Measurements from ENCODE around the gene ARHGEF39.

Gene ARHGEF39

DNA sequence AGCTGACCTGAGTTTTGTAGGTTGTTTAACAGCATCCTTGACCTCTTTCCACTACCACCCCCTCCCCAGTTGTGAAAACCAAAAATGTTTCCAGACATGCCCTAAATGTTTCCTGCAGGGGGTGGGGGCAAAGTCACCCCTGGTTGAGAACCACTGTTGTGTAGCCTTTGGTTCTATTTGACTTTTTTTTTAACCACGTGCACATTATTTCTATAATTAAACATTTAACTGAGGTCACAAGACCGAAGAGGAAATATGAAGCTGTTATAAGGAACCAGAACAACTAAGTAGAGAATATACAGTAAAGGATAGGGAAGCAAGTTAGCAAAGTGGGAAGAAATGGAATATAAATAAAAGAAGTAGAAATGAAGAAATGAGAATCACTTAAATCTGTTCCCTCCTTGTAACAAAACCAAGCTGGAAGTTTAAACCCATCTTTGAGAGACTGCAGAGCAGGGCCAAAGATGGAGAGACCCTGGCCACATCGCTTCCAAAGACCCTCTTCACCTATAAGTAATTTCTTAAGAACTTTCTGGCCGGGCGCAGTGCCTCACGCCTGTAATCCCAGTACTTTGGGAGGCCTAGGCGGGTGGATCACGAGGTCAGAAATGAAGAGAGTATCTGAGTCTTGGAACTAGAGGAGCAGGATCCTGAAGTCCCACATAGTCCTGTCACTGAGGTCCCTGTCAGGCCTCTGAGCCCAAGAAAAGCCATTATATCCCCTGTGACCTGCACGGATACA, 28.7 kb downstream of the ARHGEF39 start:
- DNase-seq (ENCODE audit: extremely low read depth, low read depth) = no peak
- TF ChIP-seq, protein P1, sequence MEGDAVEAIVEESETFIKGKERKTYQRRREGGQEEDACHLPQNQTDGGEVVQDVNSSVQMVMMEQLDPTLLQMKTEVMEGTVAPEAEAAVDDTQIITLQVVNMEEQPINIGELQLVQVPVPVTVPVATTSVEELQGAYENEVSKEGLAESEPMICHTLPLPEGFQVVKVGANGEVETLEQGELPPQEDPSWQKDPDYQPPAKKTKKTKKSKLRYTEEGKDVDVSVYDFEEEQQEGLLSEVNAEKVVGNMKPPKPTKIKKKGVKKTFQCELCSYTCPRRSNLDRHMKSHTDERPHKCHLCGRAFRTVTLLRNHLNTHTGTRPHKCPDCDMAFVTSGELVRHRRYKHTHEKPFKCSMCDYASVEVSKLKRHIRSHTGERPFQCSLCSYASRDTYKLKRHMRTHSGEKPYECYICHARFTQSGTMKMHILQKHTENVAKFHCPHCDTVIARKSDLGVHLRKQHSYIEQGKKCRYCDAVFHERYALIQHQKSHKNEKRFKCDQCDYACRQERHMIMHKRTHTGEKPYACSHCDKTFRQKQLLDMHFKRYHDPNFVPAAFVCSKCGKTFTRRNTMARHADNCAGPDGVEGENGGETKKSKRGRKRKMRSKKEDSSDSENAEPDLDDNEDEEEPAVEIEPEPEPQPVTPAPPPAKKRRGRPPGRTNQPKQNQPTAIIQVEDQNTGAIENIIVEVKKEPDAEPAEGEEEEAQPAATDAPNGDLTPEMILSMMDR (IDR thresholded peaks at IDR 0.05; ENCODE audit: low read depth, low read length) = no peak

DNA sequence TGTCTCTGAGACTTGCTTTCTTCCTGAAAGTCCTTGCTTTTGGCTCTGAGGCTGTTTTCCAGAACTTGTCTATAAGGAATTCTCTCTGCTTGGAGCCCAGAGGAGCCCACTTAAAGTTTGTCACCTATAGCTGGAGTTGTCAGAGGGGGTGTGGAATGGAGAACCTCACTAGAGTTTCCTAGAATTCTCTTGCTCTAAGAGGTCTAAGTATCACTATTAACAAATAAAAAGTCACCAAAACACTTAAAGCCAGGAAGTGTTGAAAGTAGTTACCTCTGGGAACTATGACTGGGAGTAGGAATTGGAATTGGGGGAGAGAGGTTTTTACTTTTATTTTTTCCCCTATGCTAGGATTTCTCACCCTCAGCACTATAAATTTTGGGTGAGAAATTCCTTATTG, 29.3 kb downstream of the ARHGEF39 start:
- TF ChIP-seq, protein P1 (IDR thresholded peaks at IDR 0.05; ENCODE audit: low read depth, low read length) = no peak
- DNase-seq (ENCODE audit: extremely low read depth, low read depth) = no peak

DNA sequence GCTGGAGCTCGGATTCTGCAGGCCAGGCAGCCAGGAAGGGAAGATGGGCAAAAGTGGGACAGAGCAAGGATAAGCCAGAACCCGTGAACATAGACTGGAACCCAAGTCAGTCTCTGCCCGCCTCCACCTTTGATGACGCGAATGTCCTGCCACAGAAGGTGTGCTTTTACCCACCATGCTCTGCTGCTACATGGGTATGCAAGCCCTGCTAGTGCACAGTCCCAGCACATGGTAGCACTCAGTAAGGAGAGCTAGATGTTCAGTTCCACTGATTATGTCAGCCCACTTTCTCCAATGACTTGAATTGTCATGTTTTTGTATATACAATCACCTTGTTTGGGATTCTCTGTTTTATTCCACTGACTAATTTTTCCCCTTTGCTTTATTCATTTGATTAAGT, 35.4 kb downstream of the ARHGEF39 start:
- DNase-seq (ENCODE audit: extremely low read depth, low read depth) = no peak
- TF ChIP-seq, protein P1 (IDR thresholded peaks at IDR 0.05; ENCODE audit: low read depth, low read length) = no peak

DNA sequence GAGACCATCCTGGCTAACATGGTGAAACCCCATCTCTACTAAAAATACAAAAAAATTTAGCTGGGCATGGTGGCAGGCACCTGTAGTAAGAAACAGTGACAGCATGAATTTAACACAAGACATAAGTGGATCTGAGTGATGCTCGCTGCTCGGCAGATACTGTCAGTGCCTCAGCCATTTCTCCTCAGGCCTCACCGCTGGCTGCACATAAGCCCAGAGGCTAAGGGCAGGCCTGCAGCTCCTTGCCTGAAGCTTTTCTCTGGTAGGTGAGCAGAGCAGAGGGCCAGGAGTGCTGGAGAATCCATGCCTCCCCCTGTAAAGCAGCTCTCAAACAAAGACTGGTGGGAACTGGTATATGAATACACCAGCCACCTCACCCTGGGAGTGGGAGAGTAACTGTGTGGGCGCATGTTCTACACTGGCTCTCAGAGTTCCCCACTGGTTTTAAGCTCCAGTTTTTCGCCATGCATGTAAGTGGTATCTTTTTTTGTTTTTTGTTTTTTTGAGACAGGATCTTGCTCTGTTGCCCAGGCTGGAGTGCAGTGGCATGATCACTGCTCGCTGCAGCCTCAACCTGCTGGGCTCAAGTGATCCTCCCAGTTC, 36.5 kb downstream of the ARHGEF39 start:
- DNase-seq (ENCODE audit: extremely low read depth, low read depth) = no peak
- TF ChIP-seq, protein P1 (IDR thresholded peaks at IDR 0.05; ENCODE audit: low read depth, low read length) = no peak

DNA sequence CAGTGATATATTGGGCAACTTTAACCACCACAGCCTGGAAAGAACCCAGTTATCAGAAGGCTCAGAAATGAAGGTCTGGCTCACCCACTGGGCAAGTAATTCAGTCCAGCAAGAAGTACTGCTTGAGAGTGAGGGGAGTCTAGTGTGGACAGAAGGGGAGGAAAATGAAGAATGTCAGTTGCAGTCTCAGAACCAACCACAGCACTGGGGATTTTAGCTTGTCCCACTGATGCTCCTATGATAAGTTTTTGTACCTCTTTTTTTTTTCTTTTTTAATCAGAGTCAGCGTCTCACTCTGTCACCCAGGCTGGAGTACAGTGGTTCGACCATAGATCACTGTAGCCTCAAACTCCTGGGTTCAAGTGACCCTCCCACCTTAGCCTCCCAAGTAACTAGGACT, 37.4 kb downstream of the ARHGEF39 start:
- DNase-seq (ENCODE audit: extremely low read depth, low read depth) = no peak
- TF ChIP-seq, protein P1 (IDR thresholded peaks at IDR 0.05; ENCODE audit: low read depth, low read length) = no peak

DNA sequence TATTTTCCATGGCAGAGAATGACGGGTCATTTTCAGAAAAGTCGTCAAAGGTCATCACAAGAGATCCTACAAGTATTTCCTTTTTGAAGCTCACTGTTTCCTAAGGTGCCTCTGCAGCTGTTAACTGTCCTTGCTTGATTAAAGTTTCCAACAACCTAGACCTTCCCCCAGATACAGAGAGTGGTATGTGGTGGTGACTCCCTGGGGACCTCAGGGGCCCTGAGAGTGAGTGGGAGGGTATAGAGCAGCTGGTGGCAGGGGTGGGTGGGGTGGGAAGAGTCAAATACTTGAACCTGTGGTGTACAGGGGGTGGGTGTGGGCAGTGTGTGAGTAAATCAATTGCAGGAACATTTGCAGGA, 45.2 kb downstream of the ARHGEF39 start:
- TF ChIP-seq, protein P1 (IDR thresholded peaks at IDR 0.05; ENCODE audit: low read depth, low read length) = no peak
- no peak for DNase-seq (ENCODE audit: extremely low read depth, low read depth)
